ENCODE results near the gene MTARC1.

Gene MTARC1

DNA sequence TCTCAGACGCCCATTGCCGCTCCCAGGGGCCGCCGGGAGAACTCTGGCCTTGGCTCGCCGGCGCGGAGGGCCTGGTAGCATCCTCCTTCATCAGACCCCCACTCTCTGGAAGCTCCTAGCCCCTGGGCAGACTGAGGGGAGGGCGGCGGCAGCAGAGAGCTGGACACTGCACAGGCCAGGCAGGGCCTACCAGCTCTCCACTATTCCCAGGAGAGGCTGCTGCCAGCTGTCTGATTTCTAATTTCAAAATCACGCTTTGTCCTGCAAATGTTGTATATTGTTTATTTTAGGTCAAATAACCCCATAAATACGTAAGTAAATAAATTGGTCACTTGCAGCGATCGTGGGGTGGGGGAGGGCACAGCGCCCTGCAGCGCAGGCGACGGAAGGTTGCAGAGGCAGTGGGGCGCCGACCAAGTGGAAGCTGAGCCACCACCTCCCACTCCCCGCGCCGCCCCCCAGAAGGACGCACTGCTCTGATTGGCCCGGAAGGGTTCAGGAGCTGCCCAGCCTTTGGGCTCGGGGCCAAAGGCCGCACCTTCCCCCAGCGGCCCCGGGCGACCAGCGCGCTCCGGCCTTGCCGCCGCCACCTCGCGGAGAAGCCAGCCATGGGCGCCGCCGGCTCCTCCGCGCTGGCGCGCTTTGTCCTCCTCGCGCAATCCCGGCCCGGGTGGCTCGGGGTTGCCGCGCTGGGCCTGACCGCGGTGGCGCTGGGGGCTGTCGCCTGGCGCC is at the start of gene MTARC1:
MTARC1 (plus strand) TSS at position 577 of the 732 bp plus-strand sequence; CDS start at position 609, 32 bp downstream.
- DNase-seq: no peak

DNA sequence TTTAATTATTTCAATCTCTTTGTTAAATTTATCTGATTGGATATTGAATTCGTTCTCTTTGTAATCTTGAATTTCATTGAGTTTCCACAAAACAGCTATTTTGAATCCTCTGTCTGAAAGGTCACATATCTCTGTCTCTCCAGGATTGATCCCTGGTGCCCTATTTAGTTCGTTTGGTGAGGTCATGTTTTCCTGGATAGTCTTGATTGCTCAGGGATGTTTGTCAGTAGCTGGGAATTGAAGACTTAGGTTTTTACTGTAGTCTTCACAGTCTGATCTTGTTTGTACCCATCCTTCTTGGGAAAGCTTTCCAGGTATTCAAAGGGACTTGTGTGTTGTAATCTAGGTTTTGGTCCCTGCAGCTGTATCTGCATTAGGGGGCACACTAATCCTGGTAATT is 45.4 kb upstream of the MTARC1 start:
- no peak for DNase-seq

DNA sequence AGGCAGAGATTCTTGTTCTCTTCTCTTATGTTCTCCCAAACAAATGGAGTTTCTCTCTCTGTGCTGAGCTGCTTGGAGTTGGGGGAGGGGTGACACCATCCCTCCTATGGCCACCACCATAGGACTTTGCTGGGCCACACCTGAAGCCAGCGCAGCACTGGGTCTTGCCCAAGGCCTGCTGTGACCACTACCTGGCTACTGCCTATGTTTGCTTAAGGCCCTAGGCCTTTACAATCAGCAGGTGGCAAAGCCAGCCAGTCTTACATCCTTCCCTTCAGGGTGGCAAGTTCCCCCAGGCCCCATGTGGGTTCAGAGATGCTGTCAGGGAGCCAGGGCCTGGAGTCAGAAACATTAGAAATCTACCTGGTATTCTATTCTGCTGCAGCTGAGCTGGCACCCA is 44.9 kb upstream of the MTARC1 start:
- DNase-seq: no peak

DNA sequence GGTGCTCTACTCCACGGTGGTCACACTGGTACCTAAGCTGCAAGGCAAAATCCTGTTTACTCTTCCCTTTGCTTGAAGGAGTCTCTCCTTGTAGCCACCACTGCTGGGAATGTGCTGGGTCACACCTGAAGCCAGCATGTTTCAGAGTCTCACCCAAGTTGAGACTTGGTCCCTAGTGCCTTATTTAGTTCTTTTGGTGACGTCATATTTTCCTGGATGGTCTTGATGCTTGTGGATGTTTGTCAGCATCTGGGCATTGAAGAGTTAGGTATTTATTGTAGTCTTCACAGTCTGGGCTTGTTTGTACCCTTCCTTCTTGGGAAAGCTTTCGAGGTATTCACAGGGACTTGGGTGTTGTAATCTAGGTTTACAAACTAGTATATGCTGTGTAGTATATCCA is 44.2 kb upstream of the MTARC1 start:
- no peak for DNase-seq

DNA sequence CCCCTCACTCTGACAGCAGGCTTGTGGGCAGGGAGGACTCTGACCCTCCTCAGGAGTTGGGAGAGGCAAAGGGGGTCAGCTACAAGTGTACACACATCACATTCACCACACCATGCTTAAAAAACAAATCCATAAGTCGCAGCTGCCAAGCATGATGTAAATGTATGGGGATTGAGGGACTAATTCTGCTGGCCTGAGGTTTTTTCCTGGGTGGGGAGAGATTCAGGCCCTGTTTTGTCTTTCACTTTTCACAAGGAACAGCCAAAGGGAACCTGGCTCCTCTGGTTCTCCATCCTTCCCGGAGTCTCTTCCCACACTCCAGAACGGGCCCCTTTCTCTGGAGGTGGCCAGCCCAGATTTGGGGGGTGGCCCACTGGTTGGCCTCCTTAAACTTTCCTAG is 39.9 kb upstream of the MTARC1 start:
- DNase-seq: no peak

DNA sequence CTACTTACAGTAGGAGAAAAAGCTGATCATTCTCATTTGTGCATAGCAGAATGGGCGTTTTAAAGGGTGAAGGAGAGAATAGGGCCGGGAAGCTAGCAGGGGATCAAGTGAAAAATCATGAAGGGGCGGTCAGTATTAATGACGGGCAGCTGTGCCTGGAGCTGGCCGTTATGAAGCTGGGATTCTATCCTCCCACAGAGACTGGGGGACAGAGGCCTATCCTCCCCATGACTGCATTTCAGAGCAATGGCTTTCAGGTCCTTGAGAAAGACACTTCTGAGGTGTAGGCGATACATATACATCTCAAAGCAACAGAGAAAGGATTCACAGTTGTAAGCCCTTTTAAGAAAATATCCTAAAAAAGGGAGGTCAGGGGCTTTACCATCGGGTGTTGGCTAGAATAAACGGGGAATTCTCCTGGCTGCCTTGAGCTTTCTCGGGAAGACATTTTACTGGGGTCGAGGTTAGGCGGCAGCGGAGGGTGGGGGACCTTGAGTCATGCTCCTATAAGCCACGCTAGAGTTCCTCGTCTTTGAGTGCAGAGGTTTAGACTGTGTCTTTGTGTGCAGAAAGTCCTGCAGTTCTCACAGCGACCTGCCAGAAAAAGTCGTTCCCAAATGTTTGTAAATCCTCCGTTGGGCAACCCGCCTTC is 39.1 kb upstream of the MTARC1 start:
- DNase-seq: no peak

DNA sequence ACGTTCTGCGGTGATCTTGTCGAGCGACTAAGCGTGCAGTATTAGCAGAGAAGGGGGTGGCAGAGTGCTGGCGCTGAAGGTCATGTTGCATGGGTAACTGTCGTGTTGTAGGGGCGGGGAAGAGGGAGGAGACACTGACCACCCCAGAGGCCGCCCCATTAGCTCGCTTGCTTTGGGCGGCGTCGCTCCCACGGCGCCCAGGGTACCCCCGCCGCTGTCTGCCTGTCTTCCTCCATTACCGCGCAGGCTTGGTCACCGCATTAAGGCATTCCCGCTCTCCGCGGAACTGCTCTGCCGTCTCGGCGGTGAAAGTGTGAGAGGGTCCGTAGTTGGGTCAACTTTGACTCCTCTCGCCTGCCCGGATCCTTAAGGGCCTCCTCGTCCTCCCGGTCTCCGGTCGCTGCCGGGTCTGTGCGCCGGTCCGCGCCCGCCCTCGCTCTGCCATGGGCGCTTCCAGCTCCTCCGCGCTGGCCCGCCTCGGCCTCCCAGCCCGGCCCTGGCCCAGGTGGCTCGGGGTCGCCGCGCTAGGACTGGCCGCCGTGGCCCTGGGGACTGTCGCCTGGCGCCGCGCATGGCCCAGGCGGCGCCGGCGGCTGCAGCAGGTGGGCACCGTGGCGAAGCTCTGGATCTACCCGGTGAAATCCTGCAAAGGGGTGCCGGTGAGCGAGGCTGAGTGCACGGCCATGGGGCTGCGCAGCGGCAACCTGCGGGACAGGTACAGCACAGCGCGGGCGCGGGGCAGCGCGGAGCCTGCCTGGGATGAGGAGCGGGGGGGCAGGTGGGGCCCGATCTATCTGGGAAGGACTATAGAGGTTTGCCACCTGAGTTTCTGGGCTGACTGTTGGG is 38.4 kb upstream of the MTARC1 start, which contains the start of gene MTARC2:
MTARC2 (plus strand) TSS at position 234 of the 846 bp plus-strand sequence; CDS start at position 444, 210 bp downstream.
- no peak for DNase-seq

DNA sequence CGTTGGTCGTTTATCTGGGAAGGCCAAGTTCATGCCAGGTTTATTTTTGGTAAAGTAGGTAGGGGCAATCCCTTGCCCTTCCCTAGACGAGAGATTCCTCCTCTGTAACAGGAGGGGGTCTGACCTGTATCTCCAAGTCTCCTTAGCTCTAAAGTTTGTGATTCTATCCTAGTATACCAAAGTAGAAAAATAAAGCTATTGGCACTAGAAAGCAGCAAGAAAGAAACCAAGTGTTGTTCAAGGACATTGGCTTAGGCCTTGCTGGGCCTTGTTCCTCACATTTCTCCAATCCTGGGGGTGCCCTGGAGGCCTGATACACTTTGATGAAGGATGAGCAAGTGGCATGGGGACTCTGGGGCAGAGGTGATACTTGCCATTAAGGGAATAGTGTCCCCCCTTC is 37.8 kb upstream of the MTARC1 start:
- no peak for DNase-seq

DNA sequence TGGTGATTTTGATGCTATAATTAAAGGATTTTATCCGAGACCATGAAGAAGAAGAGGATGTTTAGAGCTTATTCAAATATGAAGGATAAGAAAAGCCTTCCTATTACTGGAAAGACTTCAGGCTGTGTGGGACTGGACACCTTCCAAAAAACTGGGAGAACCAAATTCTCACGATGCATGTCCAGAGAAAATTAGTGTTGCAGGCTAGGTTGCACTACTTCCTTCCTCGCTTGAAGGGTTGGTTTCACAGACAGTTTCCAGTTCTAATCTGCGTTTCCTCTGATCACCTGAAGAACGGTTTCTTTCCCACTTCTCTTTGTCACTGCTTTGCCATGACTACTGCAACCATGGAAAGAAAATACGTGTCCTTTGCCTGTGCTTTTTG is 36.6 kb upstream of the MTARC1 start:
- DNase-seq: no peak

DNA sequence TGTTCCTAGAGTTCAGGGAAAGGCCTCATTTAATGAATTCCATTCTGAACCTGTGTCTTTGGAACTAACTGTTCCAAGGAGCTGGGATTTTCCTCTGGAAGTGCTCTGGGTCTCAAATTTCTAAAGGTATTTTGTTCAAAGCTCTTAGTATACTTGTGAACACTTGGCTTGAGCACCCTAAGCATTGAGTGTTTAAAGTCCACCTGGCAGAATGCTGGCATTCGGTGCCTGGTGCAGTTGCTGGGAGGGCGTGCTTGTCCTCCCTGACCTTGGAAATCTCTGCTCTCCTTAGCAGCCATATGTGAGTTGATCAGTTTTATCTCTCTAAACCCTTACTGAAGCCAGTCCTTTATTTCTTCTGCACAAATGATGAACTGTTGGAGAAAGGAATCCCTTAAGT is 35.6 kb upstream of the MTARC1 start:
- DNase-seq: no peak

DNA sequence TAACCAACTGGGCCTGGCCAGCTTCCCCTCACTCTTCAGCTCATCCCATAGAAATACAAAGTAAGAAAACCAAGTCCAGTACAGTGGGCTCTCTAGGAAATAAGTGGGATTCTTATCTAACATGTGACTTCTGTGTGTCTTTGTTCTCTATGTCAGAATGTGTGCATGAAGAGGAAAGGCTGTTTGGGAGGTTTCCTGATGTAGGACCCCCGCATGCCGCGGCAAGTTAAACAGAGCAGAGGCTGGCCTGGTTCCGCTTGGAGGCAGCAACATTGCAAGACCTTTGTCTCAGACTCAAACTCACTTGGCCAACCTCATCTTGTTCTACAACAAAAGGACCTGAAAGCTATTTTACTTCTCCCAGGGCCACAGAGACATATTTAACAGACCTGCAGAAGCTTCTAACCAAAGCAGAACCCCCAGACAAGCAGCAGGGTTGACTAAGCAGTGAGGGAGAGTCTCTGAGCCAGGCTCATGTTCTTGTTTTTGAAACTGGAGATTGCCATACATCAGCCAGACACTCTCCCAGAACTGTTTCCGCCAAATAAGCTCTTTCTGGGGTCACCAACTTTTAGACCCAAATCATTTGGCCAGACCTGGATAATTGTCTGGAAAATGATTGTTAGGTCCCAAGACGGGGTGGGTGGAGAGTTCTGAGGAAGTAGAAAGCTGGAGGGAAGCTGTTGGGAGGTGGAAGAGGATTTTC is 32.3 kb upstream of the MTARC1 start:
- no peak for DNase-seq

DNA sequence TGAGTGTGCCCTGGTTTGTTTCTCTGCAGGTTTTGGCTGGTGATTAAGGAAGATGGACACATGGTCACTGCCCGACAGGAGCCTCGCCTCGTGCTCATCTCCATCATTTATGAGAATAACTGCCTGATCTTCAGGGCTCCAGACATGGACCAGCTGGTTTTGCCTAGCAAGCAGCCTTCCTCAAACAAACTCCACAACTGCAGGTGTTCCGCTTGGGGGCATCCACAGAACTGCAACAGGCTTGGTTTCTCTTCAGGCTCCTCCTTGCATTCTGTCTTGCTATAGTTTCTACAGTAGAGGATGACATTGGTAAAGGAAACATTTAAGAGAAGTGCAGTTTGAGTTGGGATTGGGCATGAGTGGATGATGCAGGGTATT is 31.8 kb upstream of the MTARC1 start:
- no peak for DNase-seq

DNA sequence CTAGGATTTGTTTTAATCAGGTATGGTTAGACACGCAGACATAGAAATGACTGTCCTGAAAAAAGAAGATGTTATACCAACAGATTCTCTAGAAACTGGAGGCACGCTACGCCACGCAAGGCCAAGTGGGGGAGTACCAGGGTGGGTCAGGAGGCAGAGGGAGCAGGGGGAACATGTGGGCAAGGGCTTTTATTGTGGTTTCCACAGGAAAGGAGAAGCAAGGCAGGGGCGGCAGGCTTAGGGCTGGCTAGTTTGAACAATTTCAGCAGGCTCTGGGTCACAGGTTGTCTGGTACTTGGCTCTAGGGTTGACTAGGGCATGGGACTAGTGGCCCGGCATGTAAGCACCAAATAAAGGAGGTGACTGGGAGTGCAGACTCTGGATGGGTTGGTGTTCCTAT is 31.4 kb upstream of the MTARC1 start:
- DNase-seq: no peak

DNA sequence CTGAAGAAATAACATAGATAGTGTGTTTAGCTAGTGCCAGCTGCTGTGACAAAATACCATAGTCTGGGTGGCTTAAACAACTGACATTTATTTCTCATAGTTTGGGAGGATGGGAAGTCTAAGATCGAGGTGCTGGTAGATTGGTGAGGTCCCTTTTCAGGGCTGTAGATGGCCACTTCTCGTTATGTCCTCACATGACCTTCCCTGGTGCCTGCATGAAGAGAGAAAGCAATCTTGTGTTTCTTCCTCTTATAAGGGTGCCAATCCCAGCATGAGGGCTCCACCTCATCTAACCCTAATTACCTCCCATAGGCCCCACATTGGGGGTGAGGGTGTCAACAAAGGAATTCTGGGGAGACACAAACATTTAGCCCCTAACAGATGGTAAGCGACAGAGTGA is 29.3 kb upstream of the MTARC1 start:
- no peak for DNase-seq

DNA sequence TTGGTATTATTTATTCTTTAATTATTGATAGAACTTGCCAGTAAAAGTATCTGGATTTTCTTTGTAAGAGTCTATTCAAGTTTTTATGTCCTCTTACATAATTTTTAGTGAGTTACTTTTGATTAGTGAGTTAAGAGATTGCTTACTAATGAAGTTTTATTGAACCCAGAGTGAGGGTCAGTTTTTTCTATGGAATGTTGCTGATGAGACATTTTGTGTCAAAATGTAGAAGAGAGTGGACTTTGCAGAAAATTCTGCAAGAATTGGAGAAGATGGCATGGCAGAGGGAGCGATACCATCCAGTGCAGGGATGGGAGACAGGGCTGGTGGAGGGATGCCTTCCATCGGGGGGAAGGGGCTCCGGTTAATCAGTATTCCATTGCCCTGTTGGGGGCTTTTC is 27.6 kb upstream of the MTARC1 start:
- DNase-seq: no peak

DNA sequence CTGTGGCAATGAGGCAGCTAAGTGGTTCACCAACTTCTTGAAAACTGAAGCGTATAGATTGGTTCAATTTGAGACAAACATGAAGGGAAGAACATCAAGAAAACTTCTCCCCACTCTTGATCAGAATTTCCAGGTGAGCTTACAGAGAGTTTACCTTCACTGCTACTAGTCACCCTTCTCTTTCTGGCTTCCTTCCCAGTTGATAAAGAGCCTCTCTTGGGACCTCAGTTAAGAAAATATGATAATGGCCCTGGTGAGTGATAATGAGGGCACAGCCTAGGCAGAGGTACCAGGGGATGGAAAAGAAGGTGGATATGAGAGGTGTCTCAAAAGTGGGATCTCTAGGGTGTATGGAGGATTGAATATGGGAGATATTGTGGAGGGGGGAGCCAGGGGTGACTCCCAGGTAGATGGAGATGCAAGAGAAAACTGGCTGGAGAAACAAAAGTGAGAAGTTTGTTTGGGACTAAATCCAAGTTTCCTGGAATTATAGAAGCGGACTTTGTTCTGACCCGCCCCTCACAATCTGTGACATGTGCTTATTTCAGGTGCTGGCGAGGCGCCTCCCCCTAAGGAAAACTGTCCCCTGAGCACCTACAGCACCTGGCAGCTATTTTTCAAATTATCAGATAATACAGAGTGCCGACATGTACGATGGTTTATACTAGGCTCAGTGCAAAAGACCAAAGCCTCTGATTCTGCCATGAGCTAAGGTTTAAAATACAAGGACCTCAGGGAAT is 24.9 kb upstream of the MTARC1 start:
- DNase-seq: no peak

DNA sequence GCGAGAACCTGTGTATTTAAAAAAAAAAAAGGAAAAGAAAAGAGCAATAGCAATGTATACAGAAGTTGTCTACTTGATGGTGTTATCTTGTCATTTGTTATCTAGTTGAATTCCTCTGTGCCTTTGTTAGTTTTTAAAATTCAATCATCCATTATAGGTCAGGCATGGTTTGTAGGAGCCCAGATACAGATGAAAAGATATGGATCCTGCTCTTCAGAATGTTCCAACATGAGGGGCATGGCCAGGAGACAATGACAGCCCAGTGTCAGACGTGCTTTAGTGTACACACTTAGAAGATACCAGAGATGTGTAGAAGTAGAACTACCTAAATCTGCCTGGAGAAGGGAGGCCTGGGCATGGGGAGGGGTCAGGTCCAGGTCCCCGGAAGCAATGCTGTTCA is 22.0 kb upstream of the MTARC1 start:
- no peak for DNase-seq

DNA sequence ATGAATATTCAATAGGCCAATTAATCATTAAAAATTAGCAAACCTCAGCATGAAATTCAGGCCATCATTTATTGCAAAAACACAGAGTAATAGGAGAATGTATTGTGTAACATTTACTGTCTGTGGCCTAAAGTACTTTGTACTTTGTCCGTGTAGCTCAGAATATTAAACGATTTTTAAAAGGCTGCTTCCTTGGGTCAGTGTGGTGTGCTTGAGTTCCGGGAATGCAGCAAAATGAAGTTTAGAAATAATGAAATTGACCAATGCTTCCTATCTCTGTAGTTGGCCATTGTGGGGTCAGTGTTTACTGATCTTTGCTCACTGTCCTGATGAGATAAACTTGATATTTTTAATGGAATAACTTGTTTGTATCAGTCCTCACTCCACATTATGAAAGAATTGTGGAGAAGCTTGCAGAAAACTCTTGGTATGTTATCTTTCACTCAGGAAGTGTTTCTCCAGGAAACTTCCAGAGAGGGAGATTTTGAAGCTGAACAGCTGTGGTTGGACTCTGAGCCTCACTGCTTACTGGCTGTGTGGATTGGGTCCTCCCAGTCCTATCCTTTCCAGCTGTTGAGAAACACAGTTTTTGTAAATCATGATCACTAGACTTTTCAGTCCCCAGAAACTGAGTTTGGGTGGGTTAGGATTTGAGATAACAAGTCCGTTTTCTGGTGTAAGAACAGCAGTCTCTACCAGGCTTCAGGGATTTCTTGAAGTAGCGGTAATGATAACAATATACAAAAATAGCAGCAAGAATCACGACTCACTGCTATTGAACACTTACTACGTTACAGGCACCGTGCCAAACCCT is 19.2 kb upstream of the MTARC1 start:
- no peak for DNase-seq

DNA sequence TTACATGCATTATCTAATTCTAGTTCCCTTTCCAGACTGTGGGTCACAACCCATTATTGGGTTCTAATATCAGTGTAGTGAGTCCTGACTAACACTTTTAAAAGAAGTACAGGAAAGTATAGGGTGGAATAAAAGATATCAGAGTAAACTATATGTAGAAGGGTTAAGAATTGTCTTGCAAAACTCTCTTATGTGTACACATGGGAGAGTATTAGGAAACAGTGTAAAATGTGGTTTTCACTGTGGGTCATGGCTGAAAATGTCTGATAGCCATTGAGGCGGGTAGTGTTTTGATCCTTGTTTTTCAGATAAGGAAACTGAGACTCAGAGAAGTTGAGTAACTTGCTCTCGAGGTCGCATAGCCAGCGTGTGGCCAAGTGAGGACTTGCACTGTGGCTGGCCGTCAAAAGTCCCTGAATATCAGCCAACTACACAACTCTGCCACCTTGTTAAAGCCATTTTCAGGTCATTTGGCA is 18.5 kb upstream of the MTARC1 start:
- no peak for DNase-seq

DNA sequence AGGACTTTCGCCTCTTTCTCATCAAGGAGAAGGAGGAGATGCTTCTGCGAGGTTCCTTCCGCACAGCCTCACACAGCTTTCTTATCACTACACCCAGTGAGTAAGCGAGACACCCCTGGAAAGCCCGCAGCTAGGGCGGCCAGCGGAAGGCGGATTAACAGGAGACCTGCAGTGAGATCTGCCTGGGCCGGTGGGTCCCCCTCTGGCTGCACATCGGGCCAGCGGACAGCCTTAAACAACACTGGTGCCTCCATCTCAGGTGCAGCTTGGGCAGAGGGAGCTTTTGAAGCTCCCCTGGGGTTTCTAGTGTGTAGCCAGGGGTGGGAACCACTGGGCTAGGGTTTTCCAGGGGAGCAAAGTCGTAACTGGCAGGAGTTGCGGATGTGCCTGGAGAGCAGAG is 17.5 kb upstream of the MTARC1 start:
- DNase-seq: no peak

DNA sequence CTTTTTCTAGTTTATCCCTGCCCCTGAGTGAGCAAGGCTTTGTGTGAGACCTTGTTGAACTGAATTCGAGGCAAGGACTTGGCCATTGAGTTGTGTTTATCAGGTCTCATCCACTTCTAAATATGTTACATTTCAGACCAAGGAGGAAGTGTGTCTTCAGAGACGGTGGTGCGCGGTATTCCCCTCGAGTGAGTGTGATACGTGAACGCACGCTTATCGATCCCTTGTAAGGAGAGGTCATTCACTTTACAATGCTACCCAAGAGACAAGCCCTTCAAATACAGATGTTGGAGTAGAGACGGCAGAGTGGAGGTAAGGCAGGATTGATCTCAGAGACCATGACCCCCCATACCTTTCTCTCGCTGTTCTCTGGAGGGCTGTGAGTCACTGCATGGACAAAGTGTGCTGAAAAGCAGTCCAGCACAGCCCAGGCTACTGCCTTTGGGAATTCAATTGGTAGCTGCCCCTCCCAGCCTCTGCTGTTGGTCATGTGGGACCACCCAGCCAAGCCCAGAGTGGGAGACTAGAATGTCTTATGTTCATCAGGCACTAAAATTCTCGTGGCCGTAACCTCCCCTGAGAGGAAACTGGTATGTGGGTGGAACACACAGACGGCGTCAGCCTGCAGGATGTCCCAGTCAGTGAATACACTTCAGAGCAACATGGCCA is 16.3 kb upstream of the MTARC1 start:
- DNase-seq: no peak
